H9 (cell line): ENCODE measurements around the gene CDYL. TPM values are rescaled to one million over a fixed set of nuclear protein-coding genes. Genes with fewer than 3 reads are reported as not detected.

ENCODE experiments used
- DNase-seq: peaks from one replicate; pipeline ENCODE4 v3.0.0-alpha.2; 2017
- H2AFZ ChIP-seq: one replicate; pipeline ENCODE4 v1.6.1; 2013; ENCODE audit warnings: mild to moderate bottlenecking, low read length, control low read depth, moderate library complexity
- H2AK5ac ChIP-seq: 2 replicates; pipeline ENCODE4 v1.6.1; 2013; ENCODE audit warnings: low read length, control low read depth, mixed read lengths; ENCODE audit not compliant: insufficient read length
- H2BK120ac ChIP-seq: one replicate; pipeline ENCODE4 v1.6.1; 2013; ENCODE audit warnings: low read depth, mild to moderate bottlenecking, low read length, control low read depth, inconsistent platforms; ENCODE audit not compliant: poor library complexity, severe bottlenecking
- H2BK12ac ChIP-seq: 2 replicates; pipeline ENCODE4 v1.6.1; 2013; ENCODE audit warnings: low read length, control low read depth, mixed read lengths, low read depth; ENCODE audit not compliant: insufficient read length
- H2BK15ac ChIP-seq: 2 replicates; pipeline ENCODE4 v1.6.1; 2013; ENCODE audit warnings: low read depth, low read length, control low read depth
- H2BK20ac ChIP-seq: one replicate; pipeline ENCODE4 v1.6.1; 2013; ENCODE audit warnings: low read depth, mild to moderate bottlenecking, low read length, control low read depth, inconsistent platforms; ENCODE audit not compliant: poor library complexity, severe bottlenecking
- H2BK5ac ChIP-seq: 2 replicates; pipeline ENCODE4 v1.6.1; 2013; ENCODE audit warnings: low read length, control low read depth, mixed read lengths; ENCODE audit not compliant: insufficient read length
- H3K14ac ChIP-seq: 2 replicates; pipeline ENCODE4 v1.6.1; 2013; ENCODE audit warnings: low read length, control low read depth; ENCODE audit not compliant: insufficient read depth
- H3K18ac ChIP-seq: 2 replicates; pipeline ENCODE4 v1.6.1; 2013; ENCODE audit warnings: low read depth, mild to moderate bottlenecking, mixed read lengths, low read length, control low read depth; ENCODE audit not compliant: insufficient read length
- H3K23ac ChIP-seq: 2 replicates; pipeline ENCODE4 v1.6.1; 2013; ENCODE audit warnings: low read length, control low read depth, mixed read lengths, low read depth; ENCODE audit not compliant: insufficient read length
- H3K23me2 ChIP-seq: 2 replicates; pipeline ENCODE4 v1.6.1; 2013; ENCODE audit warnings: low read depth, mild to moderate bottlenecking, mixed read lengths, low read length, control low read depth; ENCODE audit not compliant: insufficient read length, poor library complexity, severe bottlenecking
- H3K27ac ChIP-seq: 2 replicates; pipeline ENCODE4 v1.5.1; 2013; ENCODE audit warnings: low read length, control low read depth, mixed read lengths, low read depth; ENCODE audit not compliant: insufficient read length
- H3K27me3 ChIP-seq: 2 replicates; pipeline ENCODE4 v1.6.1; 2013; ENCODE audit warnings: low read length, control low read depth, inconsistent platforms; ENCODE audit not compliant: insufficient read depth
- H3K4ac ChIP-seq: 2 replicates; pipeline ENCODE4 v1.6.1; 2013; ENCODE audit warnings: low read depth, mild to moderate bottlenecking, control low read depth, inconsistent platforms, low read length, moderate library complexity
- H3K4me1 ChIP-seq: 2 replicates; pipeline ENCODE4 v1.6.1; 2013; ENCODE audit warnings: low read length, control low read depth, inconsistent platforms; ENCODE audit not compliant: insufficient read depth
- H3K4me2 ChIP-seq: 2 replicates; pipeline ENCODE4 v1.6.1; 2013; ENCODE audit warnings: low read length, control low read depth, mixed read lengths; ENCODE audit not compliant: insufficient read length, insufficient read depth
- H3K56ac ChIP-seq: 2 replicates; pipeline ENCODE4 v1.6.1; 2013; ENCODE audit warnings: low read depth, mild to moderate bottlenecking, mixed read lengths, low read length, control low read depth; ENCODE audit not compliant: insufficient read length
- H3K79me1 ChIP-seq: 2 replicates; pipeline ENCODE4 v1.6.1; 2013; ENCODE audit warnings: low read depth, mild to moderate bottlenecking, moderate library complexity, low read length, control low read depth, inconsistent platforms; ENCODE audit not compliant: insufficient read depth, poor library complexity, severe bottlenecking
- H3K79me2 ChIP-seq: 2 replicates; pipeline ENCODE4 v1.6.1; 2013; ENCODE audit warnings: low read length, control low read depth, inconsistent platforms; ENCODE audit not compliant: insufficient read depth
- H3K9ac ChIP-seq: 2 replicates; pipeline ENCODE4 v1.6.1; 2013; ENCODE audit warnings: low read length, control low read depth, mixed read lengths; ENCODE audit not compliant: insufficient read length; ENCODE audit errors: extremely low read depth
- H3K9me3 ChIP-seq: one replicate; pipeline ENCODE4 v1.6.1; 2013; ENCODE audit warnings: low read depth, low read length, inconsistent platforms; ENCODE audit not compliant: control insufficient read depth
- H3T11ph ChIP-seq: one replicate; pipeline ENCODE4 v1.6.1; 2013; ENCODE audit warnings: mild to moderate bottlenecking, low read length, control low read depth, inconsistent platforms
- H4K20me1 ChIP-seq: one replicate; pipeline ENCODE4 v1.6.1; 2013; ENCODE audit not compliant: control insufficient read depth, insufficient read length, insufficient read depth
- H4K5ac ChIP-seq: 2 replicates; pipeline ENCODE4 v1.6.1; 2013; ENCODE audit warnings: low read depth, mild to moderate bottlenecking, mixed read lengths, low read length, control low read depth; ENCODE audit not compliant: insufficient read length
- H4K8ac ChIP-seq: replicated peaks from 2 replicates; pipeline ENCODE4 v1.6.1; 2013; ENCODE audit warnings: low read length, control low read depth, mixed read lengths, low read depth; ENCODE audit not compliant: insufficient read length
- H4K91ac ChIP-seq: 2 replicates; pipeline ENCODE4 v1.6.1; 2013; ENCODE audit warnings: low read depth, mild to moderate bottlenecking, moderate library complexity, mixed read lengths, low read length, control low read depth; ENCODE audit not compliant: insufficient read length
- H3K27ac Mint-ChIP-seq, 3 experiments: 2 replicates in 2 of 3; 3 replicates in 1 of 3; pipeline ENCODE4 v1.8.0; 2020 to 2021; ENCODE audit warnings: mixed read lengths in 3 of 3, mild to moderate bottlenecking in 1 of 3, moderate library complexity in 1 of 3
- H3K27me3 Mint-ChIP-seq: 2 replicates; pipeline ENCODE4 v1.8.0; 2021; ENCODE audit warnings: low read depth, mild to moderate bottlenecking, moderate library complexity, mixed read lengths
- H3K36me3 Mint-ChIP-seq, 3 experiments: 2 replicates in 2 of 3; 3 replicates in 1 of 3; pipeline ENCODE4 v1.8.0; 2020 to 2021; ENCODE audit warnings: low read depth in 3 of 3, mixed read lengths in 3 of 3; ENCODE audit not compliant: insufficient read depth in 1 of 3
- H3K4me1 Mint-ChIP-seq, 2 experiments: 2 replicates each; pipeline ENCODE4 v1.8.0; 2020; ENCODE audit warnings: mixed read lengths in 2 of 2
- H3K4me3 Mint-ChIP-seq, 2 experiments: 2 replicates in 1 of 2; 3 replicates in 1 of 2; pipeline ENCODE4 v1.8.0; 2020 to 2021; ENCODE audit warnings: mild to moderate bottlenecking in 2 of 2, mixed read lengths in 2 of 2, moderate library complexity in 1 of 2
- H3K9me3 Mint-ChIP-seq, 2 experiments: 2 replicates in 1 of 2; 3 replicates in 1 of 2; pipeline ENCODE4 v1.8.0; 2020; ENCODE audit warnings: mild to moderate bottlenecking in 2 of 2, mixed read lengths in 2 of 2, moderate library complexity in 1 of 2
- WGBS: extraction: QIAGEN DNeasy Blood & Tissue Kit; methylation state at CpG from one replicate; pipeline ENCODE4 v1.1.7; 2013; ENCODE audit warnings: missing lambda C conversion rate, low lambda C conversion rate, mixed read lengths; ENCODE audit not compliant: insufficient read length; ENCODE audit errors: extremely low coverage; 5-methylcytosine and 5-hydroxymethylcytosine counted together
- total RNA-seq: library from RNA; stranded (reverse); gene quantifications from 2 replicates; pipeline ENCODE4 v1.2.1, GENCODE V29; 2021
- TF ChIP-seq, protein P1 (sequence below): fragments of 200-600 bp; sonication (generic); conservative IDR thresholded peaks from 3 replicates; pipeline ENCODE4 v1.8.0; 2021; ENCODE audit warnings: antibody characterized with exemption, mild to moderate bottlenecking

Gene CDYL
- total RNA-seq, 1 experiment from 2014 or later = 95.0 TPM

- Histone ChIP-seq H3K27ac (no peak overlapping the region), H2BK120ac (no peak overlapping the region), H3K4me1 (peaks cover 10% of the 10 kb centered on the region; the same call in 1 of the 2 replicates), H2AFZ (no peak overlapping the region), H3K56ac (no peak overlapping the region), H4K8ac (no peak overlapping the region), H2BK5ac (no peak overlapping the region), H3K14ac (no peak overlapping the region; the same call in 1 of the 2 replicates), H3T11ph (no peak overlapping the region), H3K79me2 (peaks cover 72% of the 10 kb centered on the region; the same call in 1 of the 2 replicates), H3K23ac (no peak overlapping the region), H3K27me3 (peaks cover 2% of the 10 kb centered on the region; the same call in 1 of the 2 replicates), H2AK5ac (no peak overlapping the region), H4K20me1 (no peaks in the 10 kb centered on the region), H2BK20ac (no peak overlapping the region), H2BK12ac (no peak overlapping the region), H2BK15ac (no peak overlapping the region), H3K18ac (no peak overlapping the region), H3K9ac (no peak overlapping the region), H3K4ac (no peak overlapping the region), H3K23me2 (no peaks in the 10 kb centered on the region), H4K5ac (no peak overlapping the region), H3K9me3 (no peaks in the 10 kb centered on the region), H4K91ac (no peak overlapping the region), H3K4me2 (no peak overlapping the region), H3K79me1 (peaks cover 15% of the 10 kb centered on the region)
- Mint-ChIP-seq H3K27me3 (peaks cover 45% of the 10 kb centered on the region), H3K27ac (no peak overlapping the region), H3K4me1 (peaks cover 50 to 60% of the 10 kb centered on the region in 2 experiments), H3K36me3 (peaks cover 4 to 9% (median 7%) of the 10 kb centered on the region in 3 experiments), H3K4me3 (no peak overlapping the region; a peak in 1 of 5 replicates), H3K9me3 (no peaks in the 10 kb centered on the region; a peak in 2 of 5 replicates)
- TF ChIP-seq, protein P1, sequence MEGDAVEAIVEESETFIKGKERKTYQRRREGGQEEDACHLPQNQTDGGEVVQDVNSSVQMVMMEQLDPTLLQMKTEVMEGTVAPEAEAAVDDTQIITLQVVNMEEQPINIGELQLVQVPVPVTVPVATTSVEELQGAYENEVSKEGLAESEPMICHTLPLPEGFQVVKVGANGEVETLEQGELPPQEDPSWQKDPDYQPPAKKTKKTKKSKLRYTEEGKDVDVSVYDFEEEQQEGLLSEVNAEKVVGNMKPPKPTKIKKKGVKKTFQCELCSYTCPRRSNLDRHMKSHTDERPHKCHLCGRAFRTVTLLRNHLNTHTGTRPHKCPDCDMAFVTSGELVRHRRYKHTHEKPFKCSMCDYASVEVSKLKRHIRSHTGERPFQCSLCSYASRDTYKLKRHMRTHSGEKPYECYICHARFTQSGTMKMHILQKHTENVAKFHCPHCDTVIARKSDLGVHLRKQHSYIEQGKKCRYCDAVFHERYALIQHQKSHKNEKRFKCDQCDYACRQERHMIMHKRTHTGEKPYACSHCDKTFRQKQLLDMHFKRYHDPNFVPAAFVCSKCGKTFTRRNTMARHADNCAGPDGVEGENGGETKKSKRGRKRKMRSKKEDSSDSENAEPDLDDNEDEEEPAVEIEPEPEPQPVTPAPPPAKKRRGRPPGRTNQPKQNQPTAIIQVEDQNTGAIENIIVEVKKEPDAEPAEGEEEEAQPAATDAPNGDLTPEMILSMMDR = peak; percentile 57
- no CpG with 5 or more reads among the region's 16 CpGs for WGBS
- DNase-seq = peak; percentile 55
Measured at GRCh38 chr6:4788953-4789584, 12.9 kb downstream of the CDYL start.
